HepG2 (cell line): Measurements from ENCODE around the gene C9. TPM values are rescaled to one million over a fixed set of nuclear protein-coding genes. Genes with fewer than 3 reads are reported as not detected.

ENCODE experiments used
- AHR ChIP-seq: IDR thresholded peaks from 2 replicates; pipeline ENCODE4 v1.6.1; 2018; ENCODE audit warnings: missing genetic modification reagents, missing compliant biosample characterization
- CBX5 ChIP-seq: sonication (generic); formaldehyde crosslinking; IDR thresholded peaks from 2 replicates; pipeline ENCODE4 v1.4.0; 2020; ENCODE audit warnings: missing genetic modification reagents, borderline replicate concordance
- CREM ChIP-seq, 2 experiments: sonication (generic) in 1 of 2; formaldehyde crosslinking in 1 of 2; IDR thresholded peaks; 2 replicates each; pipeline versions ENCODE4 v1.4.0 to v1.6.1; 2016 to 2020; ENCODE audit warnings: antibody characterized with exemption in 1 of 2, mild to moderate bottlenecking in 1 of 2, missing genetic modification reagents in 1 of 2
- FOXP1 ChIP-seq, 2 experiments: fragments of 450-650 bp in 1 of 2; IDR thresholded peaks; 2 replicates each; pipeline ENCODE4 v1.6.1; 2017 to 2018; ENCODE audit warnings: antibody characterized with exemption in 1 of 2
- KDM1A ChIP-seq: IDR thresholded peaks from 2 replicates; pipeline ENCODE4 v1.6.1; 2016; ENCODE audit warnings: missing compliant biosample characterization
- KIAA2018 ChIP-seq: sonication (generic); formaldehyde crosslinking; IDR thresholded peaks from 2 replicates; pipeline ENCODE4 v1.5.0; 2020; ENCODE audit warnings: mild to moderate bottlenecking, missing genetic modification reagents, borderline replicate concordance
- KLF9 ChIP-seq: IDR thresholded peaks from 2 replicates; pipeline ENCODE4 v1.6.1; 2016; ENCODE audit warnings: low read depth
- NCOA2 ChIP-seq: sonication (generic); formaldehyde crosslinking; IDR thresholded peaks from 2 replicates; pipeline ENCODE4 v1.8.0; 2022; ENCODE audit warnings: inconsistent platforms
- NR3C1 ChIP-seq: sonication (generic); formaldehyde crosslinking; IDR thresholded peaks from 2 replicates; pipeline ENCODE4 v1.4.0; 2020; ENCODE audit warnings: missing genetic modification reagents
- SOX6 ChIP-seq, 2 experiments: fragments of 450-650 bp in 1 of 2; sonication (generic) in 1 of 2; formaldehyde crosslinking in 1 of 2; IDR thresholded peaks; 2 replicates each; pipeline versions ENCODE4 v1.4.0 to v1.6.1; 2017 to 2020; ENCODE audit warnings: antibody characterized with exemption in 1 of 2, mild to moderate bottlenecking in 1 of 2, missing genetic modification reagents in 1 of 2
- SYNCRIP ChIP-seq: fragments of 200-400 bp; formaldehyde crosslinking; IDR thresholded peaks from 2 replicates; pipeline ENCODE4 v1.6.1; 2018; ENCODE audit warnings: mild to moderate bottlenecking, low read depth, low read length; ENCODE audit not compliant: insufficient read depth
- TCF7L2 ChIP-seq: IDR thresholded peaks from 2 replicates; pipeline ENCODE4 v1.6.1; 2011; ENCODE audit warnings: mild to moderate bottlenecking, low read depth, low read length, moderate library complexity
- TEAD3 ChIP-seq: optimal IDR thresholded peaks from 2 replicates; pipeline ENCODE3; 2016; ENCODE audit warnings: borderline replicate concordance
- ZNF12 ChIP-seq: sonication (generic); formaldehyde crosslinking; IDR thresholded peaks from 2 replicates; pipeline ENCODE4 v1.5.0; 2020; ENCODE audit warnings: missing genetic modification reagents
- ZNF253 ChIP-seq: sonication (generic); formaldehyde crosslinking; IDR thresholded peaks from 2 replicates; pipeline ENCODE4 v1.8.0; 2022; ENCODE audit warnings: mild to moderate bottlenecking, missing genetic modification reagents, borderline replicate concordance
- ZNF281 ChIP-seq: sonication (generic); formaldehyde crosslinking; IDR thresholded peaks from 2 replicates; pipeline ENCODE4 v1.4.0; 2020; ENCODE audit warnings: missing genetic modification reagents, borderline replicate concordance
- ZNF292 ChIP-seq: sonication (generic); formaldehyde crosslinking; IDR thresholded peaks from 2 replicates; pipeline ENCODE4 v1.8.1; 2022; ENCODE audit warnings: mild to moderate bottlenecking, low read depth, missing genetic modification reagents, borderline replicate concordance
- ZNF432 ChIP-seq: sonication (generic); formaldehyde crosslinking; IDR thresholded peaks from 2 replicates; pipeline ENCODE4 v1.5.0; 2020; ENCODE audit warnings: missing genetic modification reagents, mild to moderate bottlenecking, borderline replicate concordance
- polyA plus RNA-seq, 8 experiments: library from polyadenylated mRNA; depleted of rRNA in 3 of 8; stranded (reverse) in 7 of 8; unstranded in 1 of 8; fragments of >200 nt; fragmentation: Illumina TruSeq in 4 of 8; extraction: Trizol in 4 of 8; gene quantifications; 2 replicates each; pipeline versions ENCODE4 v1.2.1 to v1.2.3, GENCODE V29; 2011 to 2016; ENCODE audit warnings: low read depth in 4 of 8, missing spikeins in 1 of 8, mixed read lengths in 1 of 8; ENCODE audit not compliant: insufficient read depth in 1 of 8
- total RNA-seq, 5 experiments: library from RNA; depleted of rRNA; stranded (reverse); fragments of >200 nt; fragmentation: Illumina TruSeq; extraction: Trizol; gene quantifications; 2 replicates each; pipeline ENCODE4 v1.2.3, GENCODE V29; 2016; ENCODE audit warnings: low read depth in 1 of 5

The C9 gene
- total and polyA plus RNA-seq, 2 of the 13 experiments (the other 11 are each of a cell fraction or from before 2014, with no cell fraction given) = not detected

- no peak for TF ChIP-seq KIAA2018
- TF ChIP-seq NR3C1 (CRISPR knock-in tag) = no peak
- peak; percentile 61; the same call in 1 of the 2 replicates for TF ChIP-seq TCF7L2
- TF ChIP-seq CBX5 (CRISPR knock-in tag) = no peak
- TF ChIP-seq KLF9 (CRISPR knock-in tag) = no peak
- no peak for TF ChIP-seq KDM1A
- TF ChIP-seq ZNF292 (CRISPR knock-in tag) = 0 out of 2 replicates have a peak, but pooled peaks have one; percentile 33
- no peak for TF ChIP-seq AHR (CRISPR knock-in tag)
- TF ChIP-seq CREM (IDR thresholded peaks at IDR 0.05) = peak; percentile 63
- no peak for TF ChIP-seq CREM (CRISPR knock-in tag; IDR thresholded peaks at IDR 0.05)
- peak; percentile 40; the same call in 1 of the 2 replicates for TF ChIP-seq NCOA2 (CRISPR knock-in tag)
- TF ChIP-seq FOXP1 (IDR thresholded peaks at IDR 0.05) = no peak
- no peak for TF ChIP-seq FOXP1 (CRISPR knock-in tag; IDR thresholded peaks at IDR 0.05)
- no peak for TF ChIP-seq ZNF281
- no peak for TF ChIP-seq SOX6 (IDR thresholded peaks at IDR 0.05)
- peak; percentile 88 for TF ChIP-seq SOX6 (CRISPR knock-in tag; IDR thresholded peaks at IDR 0.05)
- TF ChIP-seq ZNF432 (CRISPR knock-in tag) = no peak
- TF ChIP-seq TEAD3 (CRISPR knock-in tag) = peak; percentile 36
- no peak for TF ChIP-seq ZNF253 (CRISPR knock-in tag)
- TF ChIP-seq SYNCRIP = no peak
- TF ChIP-seq ZNF12 (CRISPR knock-in tag) = no peak
Measured at GRCh38 chr5:39412721-39413394, 48.6 kb upstream of the C9 start (continued).
